OCI-LY7 (cell line): Measurements from ENCODE around the gene CELF4. TPM values are rescaled to one million over a fixed set of nuclear protein-coding genes. Genes with fewer than 3 reads are reported as not detected.

Experiments used
- BruUV-seq: library from RNA; stranded (reverse); fragments of 400-500 nt; replicated peaks from 2 replicates; lab custom pipeline; 2021; lab: Mats Ljungman, UMichigan
- CTCF ChIA-PET: fragments of 300-600 bp; sonication (Branson Sonifier 250); formaldehyde crosslinking; loops from one replicate; lab custom pipeline; 2022; ENCODE audit warnings: antibody characterized with exemption; ENCODE audit not compliant: unreplicated experiment; lab: Charles Lee
- POLR2A ChIA-PET: fragments of 300-600 bp; sonication (Branson Sonifier 250); formaldehyde crosslinking; loops from one replicate; lab custom pipeline; 2022; ENCODE audit warnings: antibody characterized with exemption; lab: Charles Lee
- DNase-seq: peaks from one replicate; pipeline ENCODE4 v3.0.0-alpha.2; 2015; ENCODE audit warnings: low spot score
- H2AFZ ChIP-seq: fragments of 200-600 bp; sonication (generic), shearing (Covaris generic); 2 replicates; pipeline ENCODE4 v1.6.1; 2014; ENCODE audit warnings: mild to moderate bottlenecking, antibody characterized with exemption, low read length, moderate library complexity
- H3K27ac ChIP-seq: fragments of 200-600 bp; sonication (generic); 2 replicates; pipeline ENCODE4 v1.5.1; 2014; ENCODE audit warnings: mixed run types, low read depth, mild to moderate bottlenecking, moderate library complexity, low read length, inconsistent platforms; ENCODE audit not compliant: poor library complexity, severe bottlenecking
- H3K36me3 ChIP-seq: fragments of 200-600 bp; sonication (generic); 2 replicates; pipeline ENCODE4 v1.6.1; 2014; ENCODE audit warnings: mild to moderate bottlenecking, antibody characterized with exemption, low read length, moderate library complexity, mixed read lengths; ENCODE audit not compliant: insufficient read depth
- H3K4me1 ChIP-seq: fragments of 200-600 bp; sonication (generic); 2 replicates; pipeline ENCODE4 v1.5.1; 2014; ENCODE audit warnings: mild to moderate bottlenecking, low read length; ENCODE audit not compliant: insufficient read depth, poor library complexity, severe bottlenecking
- H3K4me2 ChIP-seq: fragments of 200-600 bp; sonication (generic); 2 replicates; pipeline ENCODE4 v1.6.1; 2014; ENCODE audit warnings: mild to moderate bottlenecking, low read length
- H3K4me3 ChIP-seq: fragments of 200-600 bp; sonication (generic); 2 replicates; pipeline ENCODE4 v1.5.1; 2014; ENCODE audit warnings: mild to moderate bottlenecking, low read depth, low read length; ENCODE audit not compliant: poor library complexity, severe bottlenecking
- H3K79me2 ChIP-seq: fragments of 200-600 bp; sonication (generic); 2 replicates; pipeline ENCODE4 v1.6.1; 2016; ENCODE audit warnings: low read depth, mild to moderate bottlenecking, low read length, moderate library complexity, mixed read lengths; ENCODE audit not compliant: insufficient read depth
- H3K9me2 ChIP-seq: fragments of 200-600 bp; sonication (generic); 2 replicates; pipeline ENCODE4 v1.6.1; 2016; ENCODE audit warnings: mild to moderate bottlenecking, low read length, mixed read lengths; ENCODE audit not compliant: insufficient read depth
- H3K9me3 ChIP-seq: fragments of 200-600 bp; sonication (generic); 2 replicates; pipeline ENCODE4 v1.6.1; 2014; ENCODE audit warnings: mild to moderate bottlenecking, mixed run types, low read length, mixed read lengths
- H4K20me1 ChIP-seq: fragments of 200-600 bp; sonication (generic); 2 replicates; pipeline ENCODE4 v1.6.1; 2014; ENCODE audit warnings: mild to moderate bottlenecking, antibody characterized with exemption, low read length, moderate library complexity, mixed read lengths; ENCODE audit not compliant: insufficient read depth
- EZH2phosphoT487 ChIP-seq: fragments of 200-600 bp; sonication (generic); IDR thresholded peaks from 2 replicates; pipeline ENCODE4 v1.6.1; 2018; ENCODE audit warnings: low read depth, borderline replicate concordance, mild to moderate bottlenecking, mixed run types, antibody characterized with exemption, low read length, moderate library complexity, mixed read lengths
- intact Hi-C: fragments of 100-400 bp; cut with micrococcal nuclease; formaldehyde crosslinking; loops from one replicate; pipeline ENCODE4 v1.10.0; 2022; ENCODE audit not compliant: unreplicated experiment
- total RNA-seq, 2 experiments: library from RNA; depleted of rRNA in 1 of 2; stranded (reverse); fragments of >200 nt in 1 of 2; shearing (Covaris generic) in 1 of 2; gene quantifications; 2 replicates each; pipeline ENCODE4 v1.2.3, GENCODE V29; 2014 to 2022
- TF ChIP-seq, protein P1 (sequence below): fragments of 200-600 bp; sonication (generic); conservative IDR thresholded peaks from 2 replicates; pipeline ENCODE4 v1.5.1; 2014; ENCODE audit warnings: mild to moderate bottlenecking, antibody characterized with exemption, low read length, moderate library complexity, mixed read lengths

Gene CELF4
- total RNA-seq, 2 experiments from 2014 or later: not detected

DNA sequence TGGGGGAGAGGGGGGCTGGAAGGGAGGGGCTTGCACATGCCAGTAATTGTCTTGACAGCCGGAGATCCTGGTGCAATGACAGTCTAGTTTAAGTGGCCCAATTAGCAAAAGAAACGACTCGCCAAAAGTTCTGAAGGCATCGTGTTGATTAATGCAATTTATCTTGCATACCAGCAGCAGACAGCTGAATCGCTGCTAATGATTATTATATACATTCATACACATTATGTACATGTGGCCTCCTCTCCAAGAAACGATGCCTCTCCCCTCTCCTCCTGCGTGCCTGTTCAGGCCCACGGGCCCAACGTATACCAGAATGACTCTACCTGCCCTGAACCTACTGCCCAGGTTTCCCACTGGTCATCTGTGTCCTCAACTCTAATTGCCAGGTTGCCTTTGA is 214.5 kb downstream of the CELF4 start:
- POLR2A ChIA-PET: no interaction called here
- no TSS peak for BruUV-seq

DNA sequence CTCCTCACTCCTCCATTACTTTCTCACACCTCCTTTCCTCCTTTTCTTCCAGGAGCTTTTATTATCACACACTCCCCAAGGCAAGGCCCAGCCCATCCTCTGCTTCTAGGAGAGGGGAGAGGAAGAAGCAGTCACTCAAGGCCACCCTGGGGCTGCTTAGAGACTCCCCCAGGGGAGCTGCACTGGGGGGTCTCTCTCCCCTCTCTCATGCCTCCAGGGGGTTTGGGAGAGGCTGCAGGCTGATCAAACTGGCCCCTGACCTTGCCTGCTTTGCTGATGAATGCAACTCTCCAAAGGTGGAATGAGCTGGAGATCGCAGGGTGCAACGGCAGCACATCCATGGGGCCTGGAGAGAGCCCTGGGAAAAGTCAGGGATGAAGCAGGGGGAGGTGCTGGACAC is 216.9 kb downstream of the CELF4 start:
- Histone ChIP-seq H3K9me2 (no peaks in the 10 kb centered on the region), H3K36me3 (no peaks in the 10 kb centered on the region), H3K9me3 (no peaks in the 10 kb centered on the region), H3K4me3 (no peak overlapping the region), H3K4me2 (no peak overlapping the region), H2AFZ (no peak overlapping the region), H3K4me1 (no peaks in the 10 kb centered on the region), H4K20me1 (no peaks in the 10 kb centered on the region), H3K79me2 (no peaks in the 10 kb centered on the region), H3K27ac (no peak overlapping the region)
- no peak for DNase-seq
- CTCF ChIA-PET: no interaction called here
- POLR2A ChIA-PET: no interaction called here
- BruUV-seq: no TSS peak
- intact Hi-C loops: loop anchor here (10.0 kb wide), 1 partner anchor 404 kb away; no protein-coding TSS in a partner anchor
- TF ChIP-seq, protein P1, sequence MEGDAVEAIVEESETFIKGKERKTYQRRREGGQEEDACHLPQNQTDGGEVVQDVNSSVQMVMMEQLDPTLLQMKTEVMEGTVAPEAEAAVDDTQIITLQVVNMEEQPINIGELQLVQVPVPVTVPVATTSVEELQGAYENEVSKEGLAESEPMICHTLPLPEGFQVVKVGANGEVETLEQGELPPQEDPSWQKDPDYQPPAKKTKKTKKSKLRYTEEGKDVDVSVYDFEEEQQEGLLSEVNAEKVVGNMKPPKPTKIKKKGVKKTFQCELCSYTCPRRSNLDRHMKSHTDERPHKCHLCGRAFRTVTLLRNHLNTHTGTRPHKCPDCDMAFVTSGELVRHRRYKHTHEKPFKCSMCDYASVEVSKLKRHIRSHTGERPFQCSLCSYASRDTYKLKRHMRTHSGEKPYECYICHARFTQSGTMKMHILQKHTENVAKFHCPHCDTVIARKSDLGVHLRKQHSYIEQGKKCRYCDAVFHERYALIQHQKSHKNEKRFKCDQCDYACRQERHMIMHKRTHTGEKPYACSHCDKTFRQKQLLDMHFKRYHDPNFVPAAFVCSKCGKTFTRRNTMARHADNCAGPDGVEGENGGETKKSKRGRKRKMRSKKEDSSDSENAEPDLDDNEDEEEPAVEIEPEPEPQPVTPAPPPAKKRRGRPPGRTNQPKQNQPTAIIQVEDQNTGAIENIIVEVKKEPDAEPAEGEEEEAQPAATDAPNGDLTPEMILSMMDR: no peak
- TF ChIP-seq EZH2phosphoT487: no peak

More for the DNA sequence above, 214.5 kb downstream of the CELF4 start:
- H3K4me2 ChIP-seq: no peak overlapping the region
- DNase-seq: no peak
- no peaks in the 10 kb centered on the region for H4K20me1 ChIP-seq
- no peaks in the 10 kb centered on the region for H3K79me2 ChIP-seq
- H3K9me2 ChIP-seq: no peaks in the 10 kb centered on the region
- H3K27ac ChIP-seq: no peak overlapping the region
- H3K4me1 ChIP-seq: no peaks in the 10 kb centered on the region
- intact Hi-C loops: no loop called here
- H3K9me3 ChIP-seq: no peaks in the 10 kb centered on the region
- no peak overlapping the region for H3K4me3 ChIP-seq
- CTCF ChIA-PET: interaction anchor here (0.7 kb wide), 1 partner anchor 31 kb away, joined by 3 read pairs; no protein-coding TSS in a partner anchor
- no peaks in the 10 kb centered on the region for H3K36me3 ChIP-seq
- TF ChIP-seq, protein P1: no peak
- no peak for TF ChIP-seq EZH2phosphoT487
- H2AFZ ChIP-seq: no peak overlapping the region

DNA sequence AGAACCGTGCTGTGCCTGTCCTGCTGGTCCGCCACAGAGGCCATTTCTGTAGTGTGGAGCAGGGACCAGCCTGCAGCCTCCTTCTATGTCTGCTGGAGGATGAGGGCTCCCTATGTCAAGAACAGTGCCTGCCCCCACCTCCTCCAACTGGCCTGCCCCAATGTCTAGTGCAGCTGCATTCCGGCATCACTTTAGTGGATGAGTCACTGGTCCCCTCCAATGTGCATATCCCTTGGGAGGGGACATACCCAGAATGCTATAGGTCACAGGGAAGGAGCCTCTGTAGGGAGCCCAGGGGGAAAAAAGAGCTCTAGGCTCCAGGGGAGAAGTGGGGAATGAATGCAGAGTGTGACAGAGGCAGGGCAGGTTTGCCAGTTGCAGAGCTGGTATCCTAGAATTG is 219.6 kb downstream of the CELF4 start:
- no peak overlapping the region for H3K4me2 ChIP-seq
- DNase-seq: no peak
- ChIA-PET CTCF (no interaction called here), POLR2A (no interaction called here)
- H3K4me1 ChIP-seq: no peaks in the 10 kb centered on the region
- no peaks in the 10 kb centered on the region for H3K79me2 ChIP-seq
- no peaks in the 10 kb centered on the region for H3K36me3 ChIP-seq
- H3K4me3 ChIP-seq: no peak overlapping the region
- H4K20me1 ChIP-seq: no peaks in the 10 kb centered on the region
- BruUV-seq: no TSS peak
- H3K27ac ChIP-seq: no peak overlapping the region
- intact Hi-C loops: loop anchor here (10.0 kb wide), 1 partner anchor 401 kb away; no protein-coding TSS in a partner anchor
- TF ChIP-seq, protein P1: no peak
- no peak for TF ChIP-seq EZH2phosphoT487
- no peaks in the 10 kb centered on the region for H3K9me3 ChIP-seq
- no peaks in the 10 kb centered on the region for H3K9me2 ChIP-seq
- H2AFZ ChIP-seq: no peak overlapping the region
